Activated naive CD4-positive, alpha-beta T cell treated with anti-CD3 and anti-CD28 coated beads, Interleukin-2, amount 50 U/mL, for 72 hours (primary cell): ENCODE results near the gene LRRC34. TPM values are rescaled to one million over a fixed set of nuclear protein-coding genes. Genes with fewer than 3 reads are reported as not detected.

Source experiments
- ATAC-seq, 2 donors: fragments of 150-1000 bp; cut with Tn5 transposase; 2 replicates each; pipeline ENCODE4 v1.10.0; 2021; ENCODE audit warnings: mild to moderate bottlenecking in 2 of 2, moderate library complexity in 2 of 2
- DNase-seq, 2 donors: peaks; one replicate each; pipeline ENCODE4 v3.0.0; 2021 to 2022; ENCODE audit warnings: low spot score in 2 of 2
- H3K27ac Mint-ChIP-seq, 2 donors: one replicate each; pipeline ENCODE4 v1.8.0; 2022; ENCODE audit warnings: mild to moderate bottlenecking in 2 of 2, mixed read lengths in 2 of 2
- H3K36me3 Mint-ChIP-seq, 2 donors: one replicate each; pipeline ENCODE4 v1.8.0; 2022; ENCODE audit warnings: mixed read lengths in 2 of 2
- H3K9me3 Mint-ChIP-seq, 2 donors: one replicate each; pipeline ENCODE4 v1.8.0; 2022; ENCODE audit warnings: mixed read lengths in 2 of 2
- total RNA-seq, 2 donors: library from RNA; stranded (reverse); gene quantifications; one replicate each; pipeline ENCODE4 v1.2.3, GENCODE V29; 2022

The LRRC34 gene
- 1 to 10 TPM; 2.1 to 3.2 TPM for total RNA-seq

DNA sequence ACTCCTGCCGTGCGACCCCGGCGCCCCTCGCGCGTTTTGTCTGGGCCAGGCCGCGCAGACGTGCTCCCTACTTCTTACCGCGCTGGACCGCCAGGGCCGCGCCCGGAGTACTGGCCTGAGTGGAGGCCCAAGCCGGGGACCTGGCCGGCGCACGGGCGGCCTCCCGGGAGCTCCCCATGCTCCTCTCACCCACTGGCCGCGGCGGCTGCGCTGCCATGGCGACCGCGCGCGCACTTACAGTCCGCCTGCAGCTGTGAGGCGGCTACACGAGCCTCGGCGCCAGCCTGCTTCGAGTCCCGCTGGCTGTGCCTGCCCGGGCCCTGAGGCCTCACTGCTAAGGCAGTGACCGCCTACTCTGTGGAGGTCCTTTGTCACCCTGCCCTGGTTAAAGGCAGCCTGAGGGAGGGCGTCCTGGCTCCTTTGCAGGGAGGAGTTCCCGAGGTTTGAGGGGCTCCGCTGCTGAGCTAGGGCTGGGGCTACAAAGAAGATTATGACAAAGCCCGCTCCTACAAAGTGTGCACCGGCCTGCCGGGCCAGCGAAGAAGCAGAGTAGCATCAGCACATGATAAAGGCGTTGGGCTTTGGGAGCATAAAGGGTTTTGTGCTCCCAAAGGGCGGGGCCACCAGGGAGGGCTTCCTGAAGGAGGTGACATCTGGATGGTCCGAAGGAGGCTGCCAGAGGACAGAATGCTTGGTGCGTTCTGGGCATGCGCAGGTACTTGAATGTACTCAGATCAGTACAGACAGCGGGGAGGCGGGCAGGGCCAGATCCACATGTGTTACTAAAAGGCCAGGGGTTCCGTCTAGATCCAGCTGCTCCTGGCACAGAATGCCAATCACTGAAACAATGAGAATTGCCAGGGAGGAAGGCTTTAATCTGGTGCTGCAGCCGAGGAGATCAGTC, at the start of gene LRRC34, which contains the start of gene LRRIQ4:
Gene LRRC34, minus strand, starts transcription at position 573 of the 904 bp plus-strand sequence. Its CDS starts 356 bp downstream, at position 217.
Gene LRRIQ4, plus strand, starts transcription at position 539 of the 904 bp plus-strand sequence. CDS start 9,052 bp downstream, outside the sequence.
- peak within 1 kb of the TSS; percentile 57 to 83 for H3K27ac Mint-ChIP-seq
- ATAC-seq (peak; percentile 77 to 85), DNase-seq (peak; percentile 65 to 78)
- peaks cover 5 to 19% of the 10 kb centered on the region in 2 donors for H3K9me3 Mint-ChIP-seq
- peaks cover 13 to 14% of the 10 kb centered on the region in 2 donors for H3K36me3 Mint-ChIP-seq

- no peaks in the 10 kb centered on the region for H3K36me3 Mint-ChIP-seq
- no peaks in the 10 kb centered on the region for H3K9me3 Mint-ChIP-seq
- no peak overlapping the region for H3K27ac Mint-ChIP-seq
- ATAC-seq = no peak
- no peak for DNase-seq
Observed at GRCh38 chr3:169861871-169862270, 49.2 kb upstream of the LRRC34 start.

DNA sequence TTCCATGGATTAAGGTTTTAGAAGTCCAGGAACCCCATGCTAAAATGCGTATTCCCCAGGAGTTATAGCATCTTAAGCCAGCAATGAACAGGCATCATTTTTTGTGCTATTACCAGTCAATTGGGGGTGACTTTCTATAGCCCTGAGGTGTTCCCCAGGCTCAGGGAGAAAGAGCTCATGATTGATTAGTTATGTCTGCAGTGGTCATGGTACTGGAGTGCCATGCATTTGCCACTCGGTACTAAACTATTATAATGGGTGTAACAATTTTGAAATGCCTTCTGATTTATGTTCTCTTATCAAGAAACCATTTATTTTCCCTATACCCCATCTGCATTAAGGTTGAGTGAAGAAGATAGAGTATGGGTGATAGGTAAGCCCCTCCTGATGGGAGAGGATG, 45.1 kb upstream of the LRRC34 start:
- H3K36me3 Mint-ChIP-seq = no peaks in the 10 kb centered on the region
- DNase-seq (no peak), ATAC-seq (no peak)
- H3K27ac Mint-ChIP-seq = no peak overlapping the region
- no peaks in the 10 kb centered on the region for H3K9me3 Mint-ChIP-seq

GRCh38 chr3:169855514-169855913, 42.8 kb upstream of the LRRC34 start:
- Mint-ChIP-seq H3K27ac (no peak overlapping the region), H3K36me3 (no peaks in the 10 kb centered on the region), H3K9me3 (no peaks in the 10 kb centered on the region)
- ATAC-seq (no peak), DNase-seq (no peak)

DNA sequence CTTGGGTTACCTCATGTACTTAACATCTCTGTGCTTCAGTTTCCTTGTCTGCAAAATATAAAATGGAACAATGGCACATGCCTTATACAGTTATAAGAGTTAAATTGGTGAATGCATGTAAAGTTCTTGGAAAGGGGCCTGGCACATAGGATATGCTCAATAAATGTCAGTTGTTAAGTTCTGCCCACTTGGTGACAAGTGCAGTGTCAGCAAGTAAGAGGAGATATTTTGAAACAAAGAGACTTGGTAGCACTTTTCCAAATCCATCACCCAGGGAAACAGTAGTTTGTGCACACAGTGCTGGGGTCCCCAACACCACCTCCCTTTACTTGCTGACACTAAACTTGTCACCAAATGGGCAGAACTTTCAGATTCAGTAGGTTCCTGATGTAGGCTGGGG, 37.9 kb upstream of the LRRC34 start:
- DNase-seq (no peak), ATAC-seq (no peak)
- H3K36me3 Mint-ChIP-seq = no peaks in the 10 kb centered on the region
- no peak overlapping the region for H3K27ac Mint-ChIP-seq
- no peaks in the 10 kb centered on the region for H3K9me3 Mint-ChIP-seq

DNA sequence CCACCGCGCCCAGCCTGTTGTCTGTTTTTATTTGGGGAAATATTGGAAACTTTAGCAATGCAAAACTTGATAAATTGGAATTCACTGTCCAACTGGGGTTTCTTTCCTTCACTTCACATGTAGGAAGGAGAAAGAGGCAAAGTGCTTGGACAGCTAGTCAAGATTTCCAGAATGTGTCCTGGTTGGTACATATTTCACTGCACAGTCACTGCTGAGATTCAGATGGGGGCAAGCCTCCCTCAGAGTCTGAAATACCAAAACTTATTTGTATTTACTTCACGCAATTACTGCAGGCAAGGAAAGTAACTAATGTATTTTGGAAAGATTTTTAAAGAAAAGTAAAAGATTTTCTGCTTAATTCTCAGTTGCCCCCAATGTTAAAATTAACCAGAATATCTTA, 36.0 kb upstream of the LRRC34 start:
- DNase-seq (no peak), ATAC-seq (no peak)
- no peaks in the 10 kb centered on the region for H3K9me3 Mint-ChIP-seq
- no peak overlapping the region for H3K27ac Mint-ChIP-seq
- H3K36me3 Mint-ChIP-seq = no peaks in the 10 kb centered on the region

DNA sequence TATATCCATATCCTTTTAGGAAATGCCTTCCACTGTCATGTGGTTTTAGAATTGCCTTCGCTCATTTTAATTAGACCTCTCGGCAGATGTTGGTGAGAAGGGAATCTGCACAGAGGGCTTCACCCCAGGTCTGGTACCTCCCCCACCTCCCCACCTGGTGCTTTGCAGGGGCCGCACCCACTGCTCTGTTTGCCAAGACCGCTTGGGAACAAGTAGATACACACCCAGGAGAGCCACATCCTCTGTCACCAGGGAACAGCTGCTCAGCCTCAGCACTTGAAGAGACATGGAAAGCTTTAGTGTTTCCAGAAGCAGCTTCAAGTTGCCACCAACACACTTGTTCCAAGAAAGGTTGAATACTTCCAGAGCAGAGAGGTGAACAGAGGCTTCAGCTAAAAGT, 35.2 kb upstream of the LRRC34 start:
- H3K27ac Mint-ChIP-seq = no peak overlapping the region
- DNase-seq (no peak), ATAC-seq (no peak)
- no peaks in the 10 kb centered on the region for H3K9me3 Mint-ChIP-seq
- H3K36me3 Mint-ChIP-seq = no peaks in the 10 kb centered on the region

DNA sequence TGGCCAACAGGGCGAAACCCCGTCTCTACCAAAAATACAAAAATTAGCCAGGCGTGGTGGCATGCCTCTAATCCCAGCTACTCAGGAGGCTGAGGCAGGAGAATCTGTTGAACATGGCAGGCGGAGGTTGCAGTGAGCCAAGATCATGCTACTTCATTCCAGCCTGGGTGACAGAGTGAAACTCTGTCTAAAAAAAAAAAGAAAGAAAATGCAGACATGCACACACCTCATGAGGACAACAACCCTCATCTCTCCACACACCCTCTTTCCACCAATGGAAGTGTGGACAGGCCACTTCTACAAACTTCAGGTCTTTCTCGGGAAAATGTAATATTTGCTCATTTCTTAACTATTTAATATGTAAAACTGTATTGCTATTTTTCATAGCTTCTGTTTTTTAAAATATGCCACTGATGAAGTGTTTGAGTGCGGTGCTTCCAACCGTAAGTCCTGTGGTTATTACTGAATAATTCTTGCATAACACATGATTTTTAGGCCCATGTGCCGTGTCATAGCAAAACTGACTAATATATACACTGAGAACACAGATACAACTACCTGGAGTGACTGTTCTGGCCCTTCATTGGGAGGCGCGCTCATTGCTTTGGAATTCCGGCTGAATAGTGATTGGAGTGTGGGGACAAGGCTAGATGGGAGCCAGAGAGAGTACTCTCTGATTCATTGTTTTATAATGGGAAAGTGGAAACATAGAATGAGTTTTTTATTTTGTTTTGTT, 33.9 kb upstream of the LRRC34 start:
- no peaks in the 10 kb centered on the region for H3K36me3 Mint-ChIP-seq
- no peak for DNase-seq

DNA sequence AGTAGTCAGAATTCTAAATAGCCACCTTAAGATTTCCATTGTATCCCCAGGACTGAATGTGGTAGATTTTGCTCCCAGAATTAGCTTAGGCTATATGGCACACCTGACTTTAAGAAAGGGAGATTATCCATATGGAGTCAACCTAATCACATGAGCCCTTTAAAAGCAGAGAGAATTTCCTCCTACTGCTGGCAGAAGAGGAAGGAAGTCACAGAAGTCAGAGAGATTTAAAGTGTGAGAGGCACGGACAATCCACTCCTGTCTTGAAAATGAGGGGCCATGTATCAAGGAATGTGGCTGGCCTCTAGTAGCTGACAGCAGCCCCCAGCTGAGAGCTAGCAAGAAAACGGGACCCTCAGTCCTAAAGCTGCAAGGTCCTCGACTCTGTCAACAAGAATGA, 30.3 kb upstream of the LRRC34 start:
- no peak overlapping the region for H3K27ac Mint-ChIP-seq
- ATAC-seq = no peak

More for the DNA sequence above, 33.9 kb upstream of the LRRC34 start:
- Mint-ChIP-seq H3K27ac (no peak overlapping the region), H3K9me3 (no peaks in the 10 kb centered on the region)
- no peak for ATAC-seq

DNA sequence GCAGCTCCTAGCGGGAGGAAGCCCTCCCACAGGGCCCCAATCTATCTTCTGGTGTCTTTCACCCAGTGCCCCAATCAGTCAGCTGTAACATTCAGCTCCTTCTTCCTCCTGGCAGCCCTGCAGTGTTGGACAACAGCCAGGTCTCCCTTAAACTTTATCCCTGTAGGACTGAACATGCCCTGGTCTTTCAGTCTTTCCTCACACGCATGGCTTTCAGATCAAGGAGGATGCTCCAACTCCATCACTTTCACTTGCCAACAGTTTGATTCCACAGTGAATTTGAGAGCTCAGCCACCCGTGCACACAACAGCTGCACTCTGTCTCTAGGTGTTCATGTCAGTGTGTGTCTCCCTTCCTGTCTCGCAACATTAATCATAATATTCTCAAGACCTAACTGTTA, 28.5 kb upstream of the LRRC34 start:
- no peak for ATAC-seq
- Mint-ChIP-seq H3K9me3 (no peaks in the 10 kb centered on the region), H3K36me3 (no peaks in the 10 kb centered on the region), H3K27ac (no peak overlapping the region)
- DNase-seq = no peak

More for the DNA sequence above, 30.3 kb upstream of the LRRC34 start:
- no peaks in the 10 kb centered on the region for H3K9me3 Mint-ChIP-seq
- H3K36me3 Mint-ChIP-seq = no peaks in the 10 kb centered on the region
- no peak for DNase-seq

DNA sequence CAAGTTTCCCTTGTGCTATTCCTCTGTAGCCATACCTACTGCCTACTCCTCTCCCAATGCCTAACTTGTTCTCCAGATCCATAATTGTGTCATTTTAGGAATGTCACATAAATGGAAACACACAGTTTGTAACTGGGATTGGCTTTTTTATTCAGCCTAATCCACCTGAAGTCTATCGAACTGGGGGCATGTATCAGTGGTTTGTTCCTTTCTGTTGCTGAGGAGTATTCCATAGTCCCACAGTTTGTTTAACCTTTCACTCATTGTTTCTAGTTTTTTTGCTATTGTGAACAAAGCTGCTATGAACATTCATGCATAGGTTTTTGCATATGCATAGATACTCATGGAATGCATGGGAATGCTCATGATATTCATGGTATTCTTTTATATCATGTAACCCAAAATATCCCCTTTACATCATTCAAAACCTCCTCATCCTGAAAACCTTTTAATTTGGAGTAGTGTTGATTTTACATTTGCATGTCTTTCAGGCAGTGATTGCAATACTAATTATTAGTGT, 25.9 kb upstream of the LRRC34 start:
- no peak overlapping the region for H3K27ac Mint-ChIP-seq
- H3K9me3 Mint-ChIP-seq = no peaks in the 10 kb centered on the region
- no peak for ATAC-seq

GRCh38 chr3:169836942-169837275, 24.2 kb upstream of the LRRC34 start:
- Mint-ChIP-seq H3K9me3 (no peaks in the 10 kb centered on the region), H3K27ac (no peak overlapping the region), H3K36me3 (no peaks in the 10 kb centered on the region)
- ATAC-seq (no peak), DNase-seq (no peak)

More for the DNA sequence above, 25.9 kb upstream of the LRRC34 start:
- H3K36me3 Mint-ChIP-seq = no peaks in the 10 kb centered on the region
- DNase-seq = no peak

- Mint-ChIP-seq H3K9me3 (no peaks in the 10 kb centered on the region), H3K27ac (no peak overlapping the region), H3K36me3 (no peaks in the 10 kb centered on the region)
- DNase-seq (no peak), ATAC-seq (no peak)
Observed at GRCh38 chr3:169836078-169836941, 23.6 kb upstream of the LRRC34 start.

- DNase-seq = no peak
- no peaks in the 10 kb centered on the region for H3K9me3 Mint-ChIP-seq
Observed at GRCh38 chr3:169835533-169835932, 22.8 kb upstream of the LRRC34 start.

DNA sequence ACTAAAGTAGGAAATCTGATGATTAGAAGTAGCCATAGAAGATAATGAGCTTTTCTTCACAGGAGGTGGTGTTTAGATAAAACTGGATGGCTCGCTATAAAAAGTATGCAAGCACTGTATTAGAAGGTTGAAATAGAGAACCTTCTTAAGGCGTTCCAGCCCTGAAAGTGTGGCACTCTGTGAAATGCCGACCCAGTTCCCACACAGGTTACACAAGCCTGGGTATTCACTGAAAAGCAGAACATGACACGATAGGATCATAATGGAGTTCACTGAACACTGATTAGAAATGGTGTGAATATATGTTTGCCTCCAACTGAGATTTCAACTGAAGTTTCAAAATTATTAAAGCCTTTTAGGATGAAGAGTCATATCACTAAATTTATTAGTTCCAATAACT, 15.0 kb upstream of the LRRC34 start:
- H3K27ac Mint-ChIP-seq = no peak overlapping the region
- no peaks in the 10 kb centered on the region for H3K9me3 Mint-ChIP-seq
- DNase-seq = no peak
- H3K36me3 Mint-ChIP-seq = no peaks in the 10 kb centered on the region
- ATAC-seq = no peak

More at GRCh38 chr3:169835533-169835932, 22.8 kb upstream of the LRRC34 start:
- no peak for ATAC-seq
- Mint-ChIP-seq H3K36me3 (no peaks in the 10 kb centered on the region), H3K27ac (no peak overlapping the region)

GRCh38 chr3:169825316-169825715, 12.6 kb upstream of the LRRC34 start:
- H3K27ac Mint-ChIP-seq = no peak overlapping the region
- no peaks in the 10 kb centered on the region for H3K36me3 Mint-ChIP-seq
- no peaks in the 10 kb centered on the region for H3K9me3 Mint-ChIP-seq
- no peak for DNase-seq
- no peak for ATAC-seq
